PC-3 (cell line): Measurements from ENCODE around the gene AOPEP.

Source experiments
- CTCF ChIP-seq: fragments of 300-600 bp; sonication (generic); conservative IDR thresholded peaks from 2 replicates; pipeline ENCODE4 v1.5.1; 2017; ENCODE audit warnings: antibody characterized with exemption, low read depth, mild to moderate bottlenecking, low read length
- EZH2phosphoT487 ChIP-seq: fragments of 300-600 bp; sonication (generic); IDR thresholded peaks from 2 replicates; pipeline ENCODE4 v1.6.1; 2018; ENCODE audit warnings: mild to moderate bottlenecking, antibody characterized with exemption, low read length, borderline replicate concordance

GRCh38 chr9:95078511-95078910, 352.0 kb downstream of the AOPEP start:
- TF ChIP-seq CTCF, result no peak
- no peak for TF ChIP-seq EZH2phosphoT487
